H1 (cell line): ENCODE data around the gene OR2J1. TPM values are rescaled to one million over a fixed set of nuclear protein-coding genes. Genes with fewer than 3 reads are reported as not detected.
"Not testable (repeated sequence)": the region's sequence is repeated elsewhere in the genome, so short reads cannot be mapped to it uniquely, and the experiment has no call there.

ENCODE experiments used
- CTCF ChIA-PET: fragments of 300-600 bp; sonication (Branson Sonifier 250); formaldehyde crosslinking; loops from one replicate; lab custom pipeline; 2021; ENCODE audit not compliant: partially characterized antibody; lab: Charles Lee
- POLR2A ChIA-PET: fragments of 300-600 bp; sonication (Branson Sonifier 250); formaldehyde crosslinking; loops from one replicate; lab custom pipeline; 2021; ENCODE audit warnings: inconsistent platforms; ENCODE audit not compliant: partially characterized antibody; lab: Charles Lee
- DNase-seq, 2 experiments: peaks; one replicate each; pipeline versions ENCODE4 v3.0.0 to v3.0.0-alpha.2; 2010 to 2022; ENCODE audit warnings: low spot score in 2 of 2, low read depth in 1 of 2, mixed read lengths in 1 of 2
- FAIRE-seq: peaks from 2 replicates; lab custom pipeline; 2011; peaks lifted over from hg19 to GRCh38; lab: Jason Lieb, UNC
- H2AFZ ChIP-seq: 2 replicates; pipeline ENCODE4 v1.8.1; 2012; ENCODE audit warnings: low read length, inconsistent platforms
- H2AK5ac ChIP-seq: 2 replicates; pipeline ENCODE4 v1.6.1; 2013; ENCODE audit warnings: low read depth, low read length
- H2BK120ac ChIP-seq: replicated peaks from 2 replicates; pipeline ENCODE3; 2013; ENCODE audit warnings: low read depth, low read length, inconsistent platforms
- H2BK12ac ChIP-seq: 2 replicates; pipeline ENCODE4 v1.6.1; 2013; ENCODE audit warnings: low read depth, low read length
- H2BK15ac ChIP-seq: 2 replicates; pipeline ENCODE4 v1.6.1; 2013; ENCODE audit warnings: low read length
- H2BK20ac ChIP-seq: 2 replicates; pipeline ENCODE4 v1.6.1; 2013; ENCODE audit warnings: low read length
- H2BK5ac ChIP-seq: 2 replicates; pipeline ENCODE4 v1.6.1; 2013; ENCODE audit warnings: low read depth, low read length
- H3K14ac ChIP-seq: 2 replicates; pipeline ENCODE4 v1.6.1; 2013; ENCODE audit warnings: inconsistent platforms; ENCODE audit not compliant: insufficient read length
- H3K18ac ChIP-seq: 2 replicates; pipeline ENCODE4 v1.6.1; 2013; ENCODE audit warnings: low read length; ENCODE audit errors: extremely low read depth
- H3K23ac ChIP-seq: 2 replicates; pipeline ENCODE4 v1.6.1; 2013; ENCODE audit warnings: inconsistent platforms; ENCODE audit not compliant: insufficient read length
- H3K23me2 ChIP-seq: 2 replicates; pipeline ENCODE4 v1.6.1; 2013; ENCODE audit warnings: low read depth, low read length
- H3K27ac ChIP-seq: 2 replicates; pipeline ENCODE4 v1.6.1; 2011; ENCODE audit warnings: low read depth, low read length, inconsistent platforms
- H3K27me3 ChIP-seq, 4 experiments: replicated peaks in 1 of 4; 1 replicate in 1 of 4; 2 replicates in 3 of 4; pipeline versions ENCODE4 v1.6.1 to v1.8.1; 2011 to 2013; ENCODE audit warnings: low read length in 3 of 4, mild to moderate bottlenecking in 3 of 4, inconsistent platforms in 2 of 4, mixed read lengths in 2 of 4, moderate library complexity in 1 of 4; ENCODE audit not compliant: control insufficient read depth in 3 of 4, insufficient read depth in 3 of 4; ENCODE audit errors: extremely low read depth in 1 of 4
- H3K36me3 ChIP-seq, 4 experiments: 2 replicates each; pipeline versions ENCODE4 v1.6.1 to v1.8.1; 2011 to 2013; ENCODE audit warnings: mild to moderate bottlenecking in 4 of 4, low read length in 3 of 4, moderate library complexity in 2 of 4, control low read depth in 1 of 4, inconsistent platforms in 1 of 4; ENCODE audit not compliant: insufficient read depth in 4 of 4, control insufficient read depth in 2 of 4
- H3K4ac ChIP-seq: replicated peaks from 2 replicates; pipeline ENCODE3; 2013; ENCODE audit warnings: low read length, low read depth, mixed read lengths, inconsistent platforms; ENCODE audit not compliant: insufficient read length
- H3K4me1 ChIP-seq, 4 experiments: replicated peaks in 1 of 4; 1 replicate in 1 of 4; 2 replicates in 3 of 4; pipeline versions ENCODE4 v1.6.1 to v1.8.1; 2011 to 2013; ENCODE audit warnings: low read length in 3 of 4, inconsistent platforms in 2 of 4, mixed read lengths in 1 of 4; ENCODE audit not compliant: insufficient read depth in 4 of 4, control insufficient read depth in 3 of 4
- H3K4me2 ChIP-seq, 2 experiments: 2 replicates each; pipeline versions ENCODE4 v1.6.1 to v1.8.1; 2011 to 2013; ENCODE audit warnings: low read depth in 2 of 2, low read length in 2 of 2, control low read depth in 1 of 2, inconsistent platforms in 1 of 2, mild to moderate bottlenecking in 1 of 2; ENCODE audit not compliant: insufficient read depth in 1 of 2
- H3K4me3 ChIP-seq, 4 experiments: fragments of 200-600, 300-600 bp in 1 of 4; sonication (generic), shearing (Covaris generic), sonication (Bioruptor Twin) in 1 of 4; 2 replicates each; pipeline versions ENCODE4 v1.5.1 to v1.8.1; 2011 to 2016; ENCODE audit warnings: low read length in 4 of 4, low read depth in 3 of 4, control low read depth in 2 of 4, inconsistent platforms in 2 of 4, mild to moderate bottlenecking in 2 of 4, mixed read lengths in 1 of 4, moderate library complexity in 1 of 4; ENCODE audit not compliant: insufficient read depth in 2 of 4; ENCODE audit errors: extremely low read depth in 1 of 4
- H3K56ac ChIP-seq: replicated peaks from 2 replicates; pipeline ENCODE3; 2013; ENCODE audit warnings: low read depth, mild to moderate bottlenecking, mixed read lengths, low read length, inconsistent platforms; ENCODE audit not compliant: insufficient read length
- H3K79me1 ChIP-seq: 2 replicates; pipeline ENCODE4 v1.6.1; 2013; ENCODE audit warnings: low read depth, low read length, control low read depth
- H3K79me2 ChIP-seq, 2 experiments: 2 replicates each; pipeline versions ENCODE4 v1.6.1 to v1.8.1; 2012 to 2013; ENCODE audit warnings: low read length in 2 of 2, mild to moderate bottlenecking in 2 of 2, inconsistent platforms in 1 of 2; ENCODE audit not compliant: insufficient read depth in 2 of 2, control insufficient read depth in 1 of 2
- H3K9ac ChIP-seq, 4 experiments: replicated peaks in 1 of 4; 1 replicate in 1 of 4; 2 replicates in 3 of 4; pipeline versions ENCODE4 v1.6.1 to v1.8.1; 2011 to 2013; ENCODE audit warnings: low read depth in 3 of 4, low read length in 3 of 4, control low read depth in 2 of 4, mild to moderate bottlenecking in 2 of 4, moderate library complexity in 2 of 4, inconsistent platforms in 1 of 4; ENCODE audit errors: extremely low read depth in 1 of 4
- H3K9me3 ChIP-seq, 2 experiments: 2 replicates each; pipeline versions ENCODE4 v1.6.1 to v1.8.1; 2012 to 2013; ENCODE audit warnings: mild to moderate bottlenecking in 2 of 2, moderate library complexity in 2 of 2, control low read depth in 1 of 2, inconsistent platforms in 1 of 2, low read depth in 1 of 2, low read length in 1 of 2, mixed read lengths in 1 of 2; ENCODE audit not compliant: insufficient read depth in 2 of 2
- H4K20me1 ChIP-seq, 2 experiments: replicated peaks in 1 of 2; 2 replicates each; pipeline versions ENCODE3 to v1.8.1; 2011 to 2013; ENCODE audit warnings: inconsistent platforms in 2 of 2, low read length in 2 of 2, mild to moderate bottlenecking in 1 of 2; ENCODE audit not compliant: insufficient read depth in 2 of 2, control insufficient read depth in 1 of 2
- H4K5ac ChIP-seq: 2 replicates; pipeline ENCODE4 v1.6.1; 2013; ENCODE audit warnings: low read length, low read depth, mixed read lengths, inconsistent platforms; ENCODE audit not compliant: insufficient read length
- H4K8ac ChIP-seq: 2 replicates; pipeline ENCODE4 v1.8.0; 2013; ENCODE audit warnings: mild to moderate bottlenecking, moderate library complexity, low read length, inconsistent platforms; ENCODE audit not compliant: insufficient read depth; ENCODE audit errors: extremely low read depth
- H4K91ac ChIP-seq: replicated peaks from 2 replicates; pipeline ENCODE3; 2013; ENCODE audit warnings: low read length, mixed read lengths, inconsistent platforms; ENCODE audit not compliant: insufficient read length
- BCL11A ChIP-seq, 2 experiments: IDR thresholded peaks; one replicate each; pipeline ENCODE4 v1.6.1; 2011; ENCODE audit warnings: low read depth in 2 of 2, low read length in 2 of 2, mild to moderate bottlenecking in 2 of 2
- RAD21 ChIP-seq, 2 experiments: IDR thresholded peaks in 1 of 2; conservative IDR thresholded peaks in 1 of 2; 2 replicates each; pipeline ENCODE4 v1.6.1; 2011; ENCODE audit warnings: low read depth in 2 of 2, low read length in 2 of 2, improper control_type of control experiment in 1 of 2, inconsistent platforms in 1 of 2, mild to moderate bottlenecking in 1 of 2, moderate library complexity in 1 of 2
- RNF2 ChIP-seq: fragments of 200-900, 300-1000 bp; sonication (generic); IDR thresholded peaks from 2 replicates; pipeline ENCODE4 v1.7.1; 2016; ENCODE audit warnings: borderline replicate concordance, low read depth, mild to moderate bottlenecking, antibody characterized with exemption, low read length; ENCODE audit not compliant: poor library complexity, severe bottlenecking; ENCODE audit errors: missing control alignments
- SIN3A ChIP-seq, 2 experiments: IDR thresholded peaks in 1 of 2; conservative IDR thresholded peaks in 1 of 2; 2 replicates each; pipeline ENCODE4 v1.6.1; 2011 to 2012; ENCODE audit warnings: low read length in 2 of 2, improper control_type of control experiment in 1 of 2, low read depth in 1 of 2, mild to moderate bottlenecking in 1 of 2
- WGBS, 2 experiments: shearing (Covaris generic) in 1 of 2; methylation state at CpG; one replicate each; pipeline versions ENCODE4 v1.1.6 to v1.1.7; 2013 to 2015; ENCODE audit warnings: low lambda C conversion rate in 2 of 2, mixed read lengths in 2 of 2, inconsistent platforms in 1 of 2, low coverage in 1 of 2, missing lambda C conversion rate in 1 of 2; ENCODE audit not compliant: insufficient replicate concordance in 2 of 2, insufficient coverage in 1 of 2, insufficient read length in 1 of 2; ENCODE audit errors: extremely low coverage in 1 of 2, missing lambda C conversion rate in 1 of 2; 5-methylcytosine and 5-hydroxymethylcytosine counted together
- polyA plus RNA-seq, 7 experiments: library from polyadenylated mRNA; depleted of rRNA in 3 of 7; stranded (reverse) in 5 of 7; unstranded in 2 of 7; fragments of >200 nt in 5 of 7; fragments of 200-250 nt in 2 of 7; gene quantifications; 1 replicate in 5 of 7; 2 replicates in 1 of 7; 4 replicates in 1 of 7; pipeline versions ENCODE4 v1.2.1 to v1.2.3, GENCODE V29; 2011 to 2013; ENCODE audit warnings: missing spikeins in 2 of 7, mixed read lengths in 2 of 7
- total RNA-seq: library from RNA; stranded (reverse); fragmentation: NEBNext Ultra II Directional; extraction: Animal tissue kit (Norgen Biotek cat#: 25700); gene quantifications from 2 replicates; pipeline ENCODE4 v1.2.1, GENCODE V29; 2021

The OR2J1 gene
- total and polyA plus RNA-seq, 2 of the 8 experiments (the other 6 are each of a cell fraction or from before 2014, with no cell fraction given): not detected

- TF ChIP-seq RAD21 (IDR thresholded peaks at IDR 0.05 in 1 of 2, conservative IDR thresholded peaks at IDR 0.05 in 1 of 2; ENCODE audit: low read depth in 2 of 2, low read length in 2 of 2) (no peak), RNF2 (no peak), SIN3A (conservative IDR thresholded peaks at IDR 0.05 in 1 of 2, IDR thresholded peaks at IDR 0.05 in 1 of 2; ENCODE audit: low read depth in 1 of 2, low read length in 2 of 2) (no peak), BCL11A (IDR thresholded peaks at IDR 0.05; ENCODE audit: low read depth in 2 of 2, low read length in 2 of 2) (no peak)
These were observed 47.8 kb downstream of the OR2J1 start (continued) for GRCh38 chr6:29147074-29147473.

- H4K91ac ChIP-seq, H2BK20ac ChIP-seq, H2BK5ac ChIP-seq, H4K8ac ChIP-seq, H3K9ac ChIP-seq, H3K4me2 ChIP-seq, H3K79me1 ChIP-seq, H3K23me2 ChIP-seq, H3K79me2 ChIP-seq, FAIRE-seq, H3K9me3 ChIP-seq, H4K20me1 ChIP-seq, H3K27me3 ChIP-seq, CTCF ChIA-PET, H2AFZ ChIP-seq, H3K4me1 ChIP-seq, H3K18ac ChIP-seq, H3K36me3 ChIP-seq, DNase-seq, H2BK12ac ChIP-seq, H3K14ac ChIP-seq, H3K4me3 ChIP-seq, H2BK15ac ChIP-seq, H3K23ac ChIP-seq, H3K4ac ChIP-seq, H3K27ac ChIP-seq, H3K56ac ChIP-seq, POLR2A ChIA-PET, H2AK5ac ChIP-seq, H4K5ac ChIP-seq, H2BK120ac ChIP-seq: not testable (repeated sequence)
- 65% methylated on average over 3 of the region's 3 CpGs; no CpG with 5 or more reads in 1 of the 2 experiments for WGBS, 2 experiments
These were observed 50.2 kb downstream of the OR2J1 start for GRCh38 chr6:29149444-29149843.
